HepG2 (cell line): ENCODE data around the gene BLVRB. TPM values are rescaled to one million over a fixed set of nuclear protein-coding genes. Genes with fewer than 3 reads are reported as not detected.

Source experiments
- HNRNPLL ChIP-seq: fragments of 200-400 bp; formaldehyde crosslinking; IDR thresholded peaks from 2 replicates; pipeline ENCODE4 v1.6.1; 2017; ENCODE audit warnings: mild to moderate bottlenecking, low read depth, low read length; ENCODE audit not compliant: poor library complexity, severe bottlenecking
- KLF15 ChIP-seq: sonication (generic); formaldehyde crosslinking; IDR thresholded peaks from 2 replicates; pipeline ENCODE4 v1.8.1; 2023; ENCODE audit warnings: borderline replicate concordance, mild to moderate bottlenecking, inconsistent platforms, missing genetic modification reagents, mixed read lengths
- NFKBIZ ChIP-seq: IDR thresholded peaks from 2 replicates; pipeline ENCODE4 v1.6.1; 2018; ENCODE audit warnings: missing genetic modification reagents, missing compliant biosample characterization
- PHF5A ChIP-seq: IDR thresholded peaks from one replicate; pipeline ENCODE4 v1.6.1; 2018; ENCODE audit warnings: low read depth, missing genetic modification reagents; ENCODE audit not compliant: unreplicated experiment
- ZMYM3 ChIP-seq: sonication (generic); formaldehyde crosslinking; IDR thresholded peaks from 2 replicates; pipeline ENCODE4 v1.5.1; 2020; ENCODE audit warnings: mild to moderate bottlenecking, missing genetic modification reagents
- ZNF274 ChIP-seq: sonication (generic); formaldehyde crosslinking; IDR thresholded peaks from 2 replicates; pipeline ENCODE4 v1.5.1; 2020; ENCODE audit warnings: mild to moderate bottlenecking, missing genetic modification reagents
- ZXDC ChIP-seq: sonication (generic); formaldehyde crosslinking; IDR thresholded peaks from 2 replicates; pipeline ENCODE4 v1.5.0; 2020; ENCODE audit warnings: mild to moderate bottlenecking, missing genetic modification reagents
- polyA plus RNA-seq, 8 experiments: library from polyadenylated mRNA; depleted of rRNA in 3 of 8; stranded (reverse) in 7 of 8; unstranded in 1 of 8; fragments of >200 nt; fragmentation: Illumina TruSeq in 4 of 8; extraction: Trizol in 4 of 8; gene quantifications; 2 replicates each; pipeline versions ENCODE4 v1.2.1 to v1.2.3, GENCODE V29; 2011 to 2016; ENCODE audit warnings: low read depth in 4 of 8, missing spikeins in 1 of 8, mixed read lengths in 1 of 8; ENCODE audit not compliant: insufficient read depth in 1 of 8
- total RNA-seq, 5 experiments: library from RNA; depleted of rRNA; stranded (reverse); fragments of >200 nt; fragmentation: Illumina TruSeq; extraction: Trizol; gene quantifications; 2 replicates each; pipeline ENCODE4 v1.2.3, GENCODE V29; 2016; ENCODE audit warnings: low read depth in 1 of 5
- TF ChIP-seq, protein P1 (sequence below): sonication (generic); formaldehyde crosslinking; conservative IDR thresholded peaks from 2 replicates; pipeline ENCODE4 v1.8.1; 2023; ENCODE audit warnings: missing genetic modification reagents

The BLVRB gene
- total and polyA plus RNA-seq, 2 of the 13 experiments (the other 11 are each of a cell fraction or from before 2014, with no cell fraction given), result 25.9 to 51.4 TPM

DNA sequence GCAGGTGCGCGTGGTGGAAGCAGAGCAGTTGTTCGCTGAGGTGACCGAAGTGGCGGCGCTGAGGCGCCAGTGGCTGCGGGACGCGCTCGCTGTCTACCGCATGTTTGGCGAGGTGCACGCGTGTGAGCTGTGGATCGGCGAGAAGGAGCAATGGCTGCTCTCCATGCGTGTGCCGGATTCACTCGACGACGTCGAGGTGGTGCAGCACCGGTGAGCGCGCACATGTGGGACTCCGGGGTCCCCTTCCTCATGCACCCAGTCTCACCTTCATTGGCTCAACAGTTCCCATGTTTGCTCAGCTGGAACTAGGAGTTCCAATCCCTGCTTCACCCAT is 47.8 kb upstream of the BLVRB start (continued):
- no peak for TF ChIP-seq HNRNPLL
- TF ChIP-seq PHF5A (CRISPR knock-in tag), result no peak
- no peak for TF ChIP-seq ZNF274
- TF ChIP-seq, protein P1, sequence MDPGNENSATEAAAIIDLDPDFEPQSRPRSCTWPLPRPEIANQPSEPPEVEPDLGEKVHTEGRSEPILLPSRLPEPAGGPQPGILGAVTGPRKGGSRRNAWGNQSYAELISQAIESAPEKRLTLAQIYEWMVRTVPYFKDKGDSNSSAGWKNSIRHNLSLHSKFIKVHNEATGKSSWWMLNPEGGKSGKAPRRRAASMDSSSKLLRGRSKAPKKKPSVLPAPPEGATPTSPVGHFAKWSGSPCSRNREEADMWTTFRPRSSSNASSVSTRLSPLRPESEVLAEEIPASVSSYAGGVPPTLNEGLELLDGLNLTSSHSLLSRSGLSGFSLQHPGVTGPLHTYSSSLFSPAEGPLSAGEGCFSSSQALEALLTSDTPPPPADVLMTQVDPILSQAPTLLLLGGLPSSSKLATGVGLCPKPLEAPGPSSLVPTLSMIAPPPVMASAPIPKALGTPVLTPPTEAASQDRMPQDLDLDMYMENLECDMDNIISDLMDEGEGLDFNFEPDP (CRISPR knock-in tag), result no peak
- no peak for TF ChIP-seq NFKBIZ (CRISPR knock-in tag)
- TF ChIP-seq ZMYM3, result no peak
- TF ChIP-seq ZXDC (CRISPR knock-in tag), result no peak
- no peak for TF ChIP-seq KLF15 (CRISPR knock-in tag)
